Superior temporal gyrus (tissue), 1 donor: ENCODE results near the gene ZNF718.
"Not testable (repeated sequence)": the region's sequence is repeated elsewhere in the genome, so short reads cannot be mapped to it uniquely, and the experiment has no call there.

Experiments used
- DNase-seq: peaks from one replicate; pipeline ENCODE4 v3.0.0-alpha.2; 2016; ENCODE audit errors: extremely low spot score

Gene ZNF718

DNA sequence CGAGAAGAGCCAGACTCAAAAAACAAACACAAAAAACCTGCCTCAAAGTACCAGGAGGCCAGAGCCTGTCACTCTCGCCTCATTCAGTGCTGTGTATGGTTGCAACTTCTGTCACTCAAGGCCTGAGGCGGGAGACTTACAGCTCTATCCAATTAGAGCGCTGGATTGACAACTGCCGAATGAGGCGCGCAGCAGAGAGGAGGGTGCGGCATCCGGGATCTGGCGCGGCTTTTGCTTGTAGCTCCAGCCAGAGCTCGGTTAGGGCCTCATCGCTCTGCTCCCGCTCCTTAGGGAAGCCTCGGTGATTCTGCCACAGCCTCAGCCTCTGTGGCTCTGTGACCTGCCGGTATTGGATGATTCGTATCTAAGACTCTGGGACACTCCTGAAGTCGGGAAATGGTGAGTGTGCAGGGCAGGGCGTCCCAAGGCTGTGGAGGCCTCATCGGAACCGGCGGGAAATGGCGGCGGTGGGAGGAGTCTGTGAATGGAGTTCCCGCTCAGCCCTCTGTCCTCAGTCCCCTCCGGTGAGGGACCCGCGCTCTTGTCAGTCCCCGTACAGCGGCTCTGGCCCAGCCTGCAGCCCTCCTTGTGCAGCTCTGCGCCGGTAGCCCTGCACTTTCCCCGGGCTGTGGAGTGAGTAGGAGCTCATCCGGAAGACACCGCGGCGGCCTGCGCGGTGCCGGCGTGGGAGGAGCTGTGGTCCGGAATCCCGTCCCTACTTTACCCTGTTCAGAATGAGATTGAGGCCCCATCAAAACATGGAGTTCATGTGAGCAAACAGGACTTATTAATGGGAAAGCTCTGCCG is at the start of gene ZNF718:
TSS of gene ZNF718 (plus strand) at position 227 of the 807 bp plus-strand sequence. CDS start at position 397, 170 bp downstream.
- peak; percentile 99 for DNase-seq

DNA sequence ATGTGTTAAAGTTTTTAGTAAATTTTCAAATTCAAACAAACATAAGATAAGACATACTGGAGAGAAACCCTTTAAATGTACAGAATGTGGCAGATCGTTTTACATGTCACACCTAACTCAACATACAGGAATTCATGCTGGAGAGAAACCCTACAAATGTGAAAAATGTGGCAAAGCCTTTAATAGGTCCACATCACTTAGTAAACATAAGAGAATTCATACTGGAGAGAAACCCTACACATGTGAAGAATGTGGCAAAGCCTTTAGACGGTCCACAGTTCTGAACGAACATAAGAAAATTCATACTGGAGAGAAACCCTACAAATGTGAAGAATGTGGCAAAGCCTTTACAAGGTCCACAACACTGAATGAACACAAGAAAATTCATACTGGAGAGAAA is 38.4 kb upstream of the ZNF718 start:
- DNase-seq = no peak

DNA sequence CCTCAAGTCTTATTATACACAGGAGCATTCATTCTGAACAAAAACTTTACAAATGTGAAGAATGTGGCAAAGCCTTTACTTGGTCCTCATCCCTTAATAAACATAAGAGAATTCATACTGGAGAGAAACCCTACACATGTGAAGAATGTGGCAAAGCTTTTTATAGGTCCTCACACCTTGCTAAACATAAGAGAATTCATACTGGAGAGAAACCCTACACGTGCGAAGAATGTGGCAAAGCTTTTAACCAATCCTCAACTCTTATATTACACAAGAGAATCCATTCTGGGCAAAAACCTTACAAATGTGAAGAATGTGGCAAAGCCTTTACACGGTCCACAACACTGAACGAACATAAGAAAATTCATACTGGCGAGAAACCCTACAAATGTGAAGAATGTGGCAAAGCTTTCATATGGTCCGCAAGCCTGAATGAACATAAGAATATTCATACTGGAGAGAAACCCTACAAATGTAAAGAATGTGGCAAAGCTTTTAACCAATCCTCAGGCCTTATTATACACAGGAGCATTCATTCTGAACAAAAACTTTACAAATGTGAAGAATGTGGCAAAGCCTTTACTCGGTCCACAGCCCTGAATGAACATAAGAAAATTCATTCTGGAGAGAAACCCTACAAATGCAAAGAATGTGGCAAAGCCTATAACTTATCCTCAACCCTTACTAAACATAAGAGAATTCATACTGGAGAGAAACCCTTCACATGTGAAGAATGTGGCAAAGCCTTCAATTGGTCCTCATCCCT is 37.6 kb upstream of the ZNF718 start:
- DNase-seq = not testable (repeated sequence)

DNA sequence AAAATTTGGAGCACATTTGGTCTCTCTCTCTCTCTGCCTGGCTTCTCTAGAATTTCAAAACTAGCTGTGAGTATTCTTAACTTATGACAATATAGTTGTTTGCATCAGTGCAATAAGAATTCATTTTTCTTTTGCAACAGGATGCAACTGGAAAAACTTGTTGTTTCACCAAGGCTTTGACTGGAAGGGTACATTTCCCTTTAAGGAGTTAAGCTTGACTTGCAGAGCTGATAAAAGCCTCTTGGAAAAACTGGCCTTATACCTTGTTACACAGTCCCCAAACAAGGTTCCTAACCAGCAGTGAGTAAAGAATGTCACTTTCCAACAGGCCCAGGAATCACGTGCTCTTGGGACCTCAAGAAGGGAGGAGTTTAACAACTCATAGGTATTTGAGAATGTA is 25.9 kb upstream of the ZNF718 start:
- DNase-seq = no peak

DNA sequence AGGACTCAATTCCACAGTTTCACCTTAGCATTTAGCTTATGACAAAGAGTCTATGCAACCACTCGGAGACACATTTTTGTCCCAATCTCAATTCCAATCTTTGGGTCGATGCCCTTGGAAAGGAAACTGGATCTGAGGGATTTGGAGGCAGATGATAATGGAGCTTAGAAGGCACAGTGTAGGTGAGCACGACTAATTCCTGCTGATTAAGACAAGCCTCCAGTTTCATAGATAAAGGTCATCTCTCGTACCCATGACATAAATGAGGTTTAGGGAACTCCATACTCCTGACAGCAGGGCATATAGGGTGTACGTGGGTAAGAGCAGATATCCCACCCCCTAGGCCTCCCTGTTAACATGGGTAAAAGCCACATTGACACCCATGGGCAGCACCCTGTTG is 24.4 kb upstream of the ZNF718 start:
- DNase-seq = no peak

DNA sequence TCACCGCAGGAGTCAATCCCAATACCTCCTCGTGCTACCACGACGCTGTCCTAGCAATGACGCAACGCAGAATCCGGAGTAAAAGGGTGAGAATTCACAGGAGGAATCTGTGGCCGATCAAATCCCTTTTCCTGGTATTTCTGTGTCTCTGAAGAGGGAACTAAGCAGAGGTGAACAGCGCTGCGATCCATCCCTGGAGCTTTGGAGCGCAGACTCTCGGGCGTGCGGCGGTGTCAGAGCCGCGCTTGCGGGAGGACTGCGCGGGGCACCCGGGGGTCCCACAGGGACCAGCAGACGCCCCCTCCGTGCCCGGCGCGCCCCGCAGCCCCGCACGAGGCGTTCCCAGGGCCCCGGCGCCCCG is 17.2 kb upstream of the ZNF718 start:
- DNase-seq = no peak

DNA sequence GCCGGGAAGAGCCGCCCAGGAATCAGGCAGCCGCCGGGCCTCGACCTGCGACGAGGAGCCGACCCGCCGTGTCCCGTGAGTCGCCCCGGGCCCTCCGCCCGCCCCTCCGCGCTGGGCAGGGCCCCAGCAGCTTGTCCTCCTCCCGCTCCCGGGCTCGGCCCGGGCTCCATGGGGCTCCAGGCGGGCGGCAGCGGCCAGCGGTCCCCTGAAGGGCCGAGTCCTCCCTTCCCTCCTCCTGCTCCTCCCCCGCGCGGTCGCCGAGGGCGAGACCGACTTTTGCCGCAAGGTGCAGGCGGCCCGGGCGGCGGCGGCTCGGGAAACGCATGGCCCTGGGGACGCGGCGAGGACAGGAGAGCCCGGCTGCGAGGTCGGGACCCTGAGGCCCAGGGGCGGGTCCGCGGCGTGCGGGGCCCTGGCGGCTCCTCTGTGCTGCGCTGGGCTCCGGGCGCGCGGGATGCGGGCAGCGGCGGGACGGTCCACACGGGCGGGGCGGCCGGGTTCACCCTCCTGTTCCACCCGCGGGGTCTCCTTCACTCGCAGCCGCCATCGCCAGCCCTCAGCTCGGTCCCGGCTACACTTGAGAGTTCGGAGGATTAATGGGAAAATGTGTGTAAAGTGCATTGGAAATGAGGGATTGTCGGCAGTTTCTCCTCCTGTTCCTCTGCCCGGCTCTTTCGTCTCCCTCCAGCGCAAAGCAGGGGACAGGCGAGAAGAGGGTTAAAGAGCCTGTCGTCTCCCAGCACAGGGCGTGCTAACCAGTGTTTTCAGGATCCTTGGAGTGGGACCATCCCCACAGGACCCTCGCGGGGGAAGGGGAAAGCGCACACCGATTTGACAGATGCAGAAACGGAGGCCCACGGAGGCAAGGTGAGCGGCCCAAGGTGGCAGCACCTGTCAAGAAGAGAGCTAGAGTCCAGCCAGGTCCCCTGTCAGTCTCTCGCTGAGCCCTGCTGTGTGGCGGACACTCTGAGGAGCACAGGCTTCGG is 16.6 kb upstream of the ZNF718 start:
- no peak for DNase-seq

DNA sequence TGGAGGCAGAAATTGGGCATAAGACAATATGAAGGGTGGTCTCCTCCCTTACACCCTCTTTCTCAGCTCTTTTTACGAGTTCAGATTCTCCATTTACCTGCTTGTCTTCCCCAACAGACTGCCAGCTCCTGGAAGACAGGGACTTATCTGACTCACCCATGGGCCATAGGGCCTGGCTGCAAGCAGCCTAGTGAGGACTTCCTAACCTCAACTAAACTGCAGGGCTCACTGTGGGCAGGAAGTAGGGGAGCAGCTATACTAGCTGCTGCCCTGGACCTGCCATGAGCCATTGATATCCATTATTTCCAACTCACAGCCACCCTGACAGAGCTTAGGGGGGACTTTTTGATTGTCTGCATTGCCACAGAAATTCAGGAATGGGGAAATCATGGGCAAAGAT is 11.5 kb upstream of the ZNF718 start:
- no peak for DNase-seq

DNA sequence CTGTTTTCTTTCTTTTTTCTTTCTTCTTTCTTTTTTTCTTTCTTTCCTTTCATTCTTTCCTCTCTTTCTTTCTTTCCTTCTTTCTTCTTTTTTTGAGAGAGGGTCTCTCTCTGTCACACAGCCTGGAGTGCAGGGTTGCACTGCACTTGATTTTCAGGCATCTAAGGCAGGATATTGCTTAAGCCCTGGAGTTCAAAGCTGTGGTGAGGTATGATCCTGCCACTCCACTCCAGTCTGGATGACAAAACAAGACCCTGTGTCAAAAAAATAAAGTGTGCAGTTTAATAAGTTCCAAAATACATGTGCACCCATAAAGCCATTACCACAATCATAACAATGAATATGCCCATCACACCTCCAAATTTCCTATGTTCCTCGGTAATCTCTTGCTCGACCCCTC is 10.6 kb upstream of the ZNF718 start:
- DNase-seq = no peak

DNA sequence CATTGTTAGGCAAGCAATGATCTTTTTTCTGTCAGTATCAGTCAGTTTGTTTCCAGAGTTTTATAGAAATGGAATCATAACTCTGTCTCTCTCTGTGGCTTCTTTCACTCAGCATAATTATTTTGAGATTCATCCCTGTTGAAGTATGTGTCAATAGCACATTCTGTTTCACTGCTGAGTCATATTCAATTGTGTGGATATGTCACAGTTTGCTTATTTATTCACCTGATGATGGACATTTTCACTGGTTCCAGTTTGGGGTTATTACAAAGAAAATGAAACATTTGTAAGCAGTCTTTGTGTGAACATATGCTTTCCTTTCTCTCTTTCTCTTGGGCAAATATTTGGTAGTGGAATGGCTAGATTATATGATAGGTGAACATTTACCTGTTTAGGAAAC is 10.2 kb upstream of the ZNF718 start:
- DNase-seq = no peak

DNA sequence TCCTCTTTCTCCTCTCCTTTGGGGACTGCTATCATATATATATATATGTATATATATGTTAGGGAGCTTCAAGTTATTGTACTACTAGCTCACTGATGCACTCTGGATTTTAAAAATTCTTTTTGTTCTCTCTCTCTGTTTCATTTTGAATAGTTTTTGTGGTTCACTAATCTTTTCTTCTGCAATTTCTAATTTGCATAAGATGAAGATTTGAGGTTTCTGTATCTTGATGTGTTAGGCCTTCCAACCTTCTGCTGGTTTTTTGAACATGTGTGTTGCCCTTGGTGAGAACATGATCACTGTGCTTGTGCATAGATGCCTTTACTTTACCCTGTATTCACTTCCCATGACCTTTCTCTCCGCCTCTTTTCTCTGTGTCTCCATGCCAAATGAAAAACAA is 7.8 kb upstream of the ZNF718 start:
- DNase-seq = no peak

DNA sequence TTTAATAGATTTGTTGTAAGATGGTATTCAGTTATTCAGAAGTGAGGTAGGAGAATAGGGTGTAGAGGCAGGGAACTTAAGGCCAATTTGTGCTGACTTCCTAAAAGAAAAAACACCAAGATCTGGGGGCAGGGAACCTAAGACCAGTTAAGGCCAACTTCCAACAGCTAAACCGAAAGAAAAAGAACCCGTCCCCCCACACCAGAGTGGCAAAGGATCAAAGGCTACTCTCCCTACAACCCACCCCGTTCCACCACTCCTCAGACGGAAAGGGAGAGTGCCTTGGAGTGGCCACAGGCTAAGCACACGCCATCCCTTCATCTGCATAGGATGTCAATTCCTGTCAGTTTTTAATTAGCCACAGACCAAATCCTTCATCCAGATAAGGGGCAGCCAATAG is 3.7 kb upstream of the ZNF718 start:
- no peak for DNase-seq

DNA sequence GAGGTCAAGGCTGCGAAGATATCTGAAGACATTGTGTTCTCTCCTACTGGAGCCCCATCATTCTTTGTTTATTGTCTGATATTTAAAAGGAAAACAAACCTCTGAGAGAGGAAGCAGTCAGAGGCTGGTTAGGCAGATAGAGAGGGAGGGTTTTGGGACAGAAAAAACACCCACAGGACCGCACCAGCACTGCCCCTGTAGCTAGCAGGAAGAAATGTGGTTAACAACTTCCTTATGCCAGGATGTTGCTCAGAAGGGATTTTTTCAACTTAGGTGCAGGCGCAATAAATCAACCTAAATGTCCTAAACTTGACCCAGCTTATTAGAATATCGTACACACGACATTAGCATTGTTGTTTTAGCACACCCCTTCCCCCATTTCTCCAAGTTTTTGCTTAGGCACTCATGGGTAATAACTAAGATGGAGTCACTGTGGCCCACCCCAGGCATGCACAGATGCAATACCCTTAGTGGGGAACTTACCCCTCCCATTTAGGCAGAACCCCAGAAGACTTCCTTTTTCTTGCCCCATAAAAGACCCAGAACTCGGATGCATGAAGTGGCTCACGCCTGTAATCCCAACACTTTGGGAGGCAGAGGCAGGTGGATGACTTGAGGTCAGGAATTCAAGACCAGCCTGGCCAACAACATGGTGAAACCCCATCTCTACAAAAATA is 2.8 kb upstream of the ZNF718 start:
- DNase-seq = no peak

DNA sequence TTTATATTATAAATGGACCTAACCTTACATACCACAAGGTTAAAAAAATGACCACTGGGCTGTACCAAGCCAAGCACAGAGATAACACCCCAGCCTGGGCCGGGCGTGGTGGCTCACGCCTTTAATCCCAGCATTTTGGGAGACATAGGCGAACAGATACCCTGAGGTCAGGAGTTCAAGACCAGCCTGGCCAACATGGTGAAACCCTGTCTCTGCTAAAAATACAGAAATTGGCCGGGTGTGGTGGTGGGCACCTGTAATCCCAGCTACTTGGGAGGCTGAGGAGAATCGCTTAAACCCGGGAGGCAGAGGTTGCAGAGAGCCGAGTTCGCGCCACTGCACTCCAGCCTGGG is 403 bp upstream of the ZNF718 start:
- DNase-seq = not testable (repeated sequence)

DNA sequence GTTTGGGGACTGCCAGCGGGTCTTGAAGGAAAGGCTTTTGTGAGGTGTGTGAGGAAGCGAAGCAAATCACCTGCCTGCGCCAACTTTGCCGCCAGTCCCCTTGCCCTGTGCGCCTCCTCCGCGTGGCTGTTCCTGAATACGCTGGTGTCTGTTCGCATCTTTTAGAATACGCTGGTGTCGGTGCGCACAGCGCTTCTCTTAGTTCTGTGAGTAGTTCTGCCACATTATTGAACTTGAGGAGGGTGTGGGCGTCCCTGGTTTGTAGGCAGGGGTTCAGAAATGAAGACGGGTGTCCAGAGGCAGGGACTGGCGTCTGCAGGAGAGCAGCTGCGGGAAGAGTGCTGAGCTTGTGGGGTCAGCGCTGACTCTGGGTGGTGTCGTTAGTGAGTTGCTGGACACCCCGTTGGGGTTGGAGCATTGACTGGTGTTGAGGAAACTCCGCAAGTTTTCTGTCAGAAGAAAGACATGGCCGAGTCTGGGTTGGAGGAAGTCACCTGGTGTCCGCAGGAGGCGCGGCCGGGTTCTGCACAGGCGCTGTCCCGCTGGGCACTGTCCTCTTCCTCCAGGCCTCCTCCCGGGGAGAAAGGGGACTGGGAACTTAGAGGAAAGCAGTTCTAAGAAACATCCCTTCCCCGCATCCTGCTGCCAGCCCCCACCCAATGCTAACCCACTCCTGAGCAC is 930 bp downstream of the ZNF718 start:
- peak; percentile 35 for DNase-seq

DNA sequence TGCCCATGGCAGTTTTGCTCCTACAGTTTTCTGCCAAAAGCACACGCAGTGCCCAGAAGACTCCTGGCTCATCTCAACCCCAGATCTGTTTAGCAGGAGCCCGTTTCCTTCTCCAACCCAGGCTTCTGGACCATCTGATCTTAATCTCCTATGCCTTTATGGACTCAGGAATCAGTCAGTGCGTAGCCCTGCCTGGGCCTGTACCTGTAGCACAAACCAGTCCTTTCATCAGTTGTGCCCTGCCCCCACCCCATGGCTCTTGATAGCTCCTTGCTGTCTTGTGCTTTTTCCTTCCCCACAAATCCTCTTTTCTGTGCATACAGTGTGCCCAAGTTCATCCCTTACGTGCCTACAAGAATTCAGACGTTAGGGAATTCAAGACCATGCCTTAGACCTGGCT is 1.5 kb downstream of the ZNF718 start:
- no peak for DNase-seq

DNA sequence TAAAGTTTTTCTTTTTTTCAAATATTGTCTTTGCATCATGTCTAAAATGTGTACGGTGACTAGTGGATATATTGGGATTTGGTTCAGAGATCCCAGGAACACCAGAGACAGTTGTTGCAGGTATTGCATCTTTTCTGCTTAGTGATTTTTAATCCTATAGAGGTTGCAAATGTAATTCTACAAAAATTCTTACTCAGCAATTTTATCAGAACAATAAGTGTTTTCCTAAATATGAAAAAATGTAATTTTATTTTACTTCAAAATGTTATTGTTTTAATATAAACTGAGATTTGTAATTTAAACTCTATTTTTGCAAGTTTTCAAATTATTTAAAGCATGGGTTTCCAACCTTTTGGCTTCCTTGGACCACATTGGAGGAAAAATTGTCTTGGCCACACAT is 8.2 kb downstream of the ZNF718 start:
- no peak for DNase-seq

DNA sequence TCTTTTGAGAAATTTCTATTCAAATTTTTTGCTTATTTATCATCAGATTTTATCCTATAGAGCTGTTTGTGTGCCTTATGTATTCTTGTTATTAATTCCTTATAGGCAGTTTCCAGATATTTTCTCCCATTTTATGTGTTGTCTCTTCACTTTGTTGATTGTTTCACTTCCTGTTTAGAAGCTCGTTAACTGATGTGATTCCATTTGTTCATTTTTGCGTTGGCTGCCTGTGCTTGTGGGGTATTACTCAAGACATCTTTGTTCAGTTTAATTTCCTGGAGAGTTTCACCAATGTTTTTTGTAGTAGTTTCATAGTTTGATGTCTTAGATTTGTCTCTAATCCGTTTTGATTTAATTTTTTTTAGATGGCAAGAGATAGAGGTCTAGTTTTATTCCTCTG is 14.6 kb downstream of the ZNF718 start:
- no peak for DNase-seq

DNA sequence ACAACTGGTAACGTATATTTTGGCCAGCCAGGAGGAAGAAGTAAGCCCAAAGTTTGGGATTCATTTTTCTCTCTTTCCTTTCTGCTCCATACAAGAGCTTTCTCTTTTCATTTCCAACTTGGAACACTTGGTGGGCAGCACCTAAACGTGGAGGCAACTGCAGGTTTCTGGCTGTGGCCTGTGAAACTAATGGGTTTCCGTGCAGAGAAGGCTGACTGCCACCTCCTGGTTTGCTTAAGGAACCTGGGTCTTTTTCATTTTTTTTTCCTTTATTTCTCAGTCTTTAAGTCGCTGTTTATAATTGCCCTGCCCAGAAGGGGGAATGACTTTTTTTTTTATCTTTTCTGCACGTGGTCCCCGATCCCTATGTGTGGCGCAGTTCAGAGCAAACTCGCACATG is 15.4 kb downstream of the ZNF718 start:
- no peak for DNase-seq

DNA sequence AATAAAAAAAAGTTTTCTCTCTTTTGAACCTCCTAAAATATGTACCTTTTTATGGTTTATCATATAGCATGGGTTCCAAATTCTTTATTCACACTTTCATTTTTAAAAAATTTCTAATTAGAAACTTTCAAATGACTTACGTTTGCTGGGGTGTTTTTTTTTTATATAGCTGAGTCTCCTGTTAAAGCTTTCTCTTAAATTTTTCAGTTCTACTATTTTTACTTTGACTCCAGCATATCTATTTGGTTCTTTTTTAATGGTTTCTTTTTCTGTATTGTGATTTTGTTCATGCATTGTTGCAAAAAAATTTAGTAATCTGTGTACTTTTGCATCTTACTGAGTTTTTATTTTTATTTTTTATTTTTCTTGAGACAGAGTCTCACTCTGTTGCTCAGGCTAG is 22.3 kb downstream of the ZNF718 start:
- no peak for DNase-seq

DNA sequence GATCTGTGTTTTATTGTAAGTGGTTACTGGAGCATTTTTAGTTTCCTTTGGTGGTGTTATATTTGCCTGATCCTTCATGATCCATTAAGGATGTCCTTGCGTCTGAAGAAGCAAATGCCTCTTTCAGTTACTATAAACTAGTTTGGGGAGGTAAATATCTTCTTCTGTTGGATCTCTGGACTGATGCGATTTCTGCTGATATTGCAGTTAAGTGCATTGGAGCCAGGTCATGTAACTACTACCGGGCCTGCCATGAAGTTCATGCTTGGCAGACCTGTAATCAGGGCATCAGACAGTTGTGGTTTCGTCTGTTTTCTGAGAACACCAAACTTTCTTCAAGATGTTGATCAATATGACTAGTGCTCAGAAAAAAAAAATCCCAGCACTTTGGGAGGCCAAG is 22.9 kb downstream of the ZNF718 start:
- DNase-seq = no peak
